Adrenal gland (tissue), 12 donors: Measurements from ENCODE around the gene VPS37C. TPM values are rescaled to one million over a fixed set of nuclear protein-coding genes. Genes with fewer than 3 reads are reported as not detected.
A peak's percentile ranks its signal among the peaks of the same experiment; 100 is the strongest.

ENCODE experiments used
- DNase-seq, 7 donors: peaks; one replicate each; pipeline ENCODE4 v3.0.0-alpha.2; 2019 to 2020
- H3K27ac ChIP-seq, 5 donors: fragments of 200-600 bp; sonication (generic) in 4 of 5; 1 replicate in 3 of 5; 2 replicates in 2 of 5; pipeline versions ENCODE4 v1.5.1 to v1.8.0; 2016 to 2020; ENCODE audit warnings: mild to moderate bottlenecking in 1 of 5
- H3K27me3 ChIP-seq: fragments of 200-600 bp; 2 replicates; pipeline ENCODE4 v1.8.0; 2021
- H3K36me3 ChIP-seq, 2 donors: fragments of 200-600 bp; replicated peaks in 1 of 2; 1 replicate in 1 of 2; 2 replicates in 1 of 2; pipeline versions ENCODE4 v1.5.1 to v1.8.0; 2018 to 2022
- H3K4me1 ChIP-seq, 2 donors: fragments of 200-600 bp; replicated peaks in 1 of 2; 1 replicate in 1 of 2; 2 replicates in 1 of 2; pipeline versions ENCODE4 v1.5.1 to v1.8.0; 2018 to 2021
- H3K4me3 ChIP-seq, 4 donors: fragments of 200-600 bp; sonication (generic) in 3 of 4; one replicate each; pipeline ENCODE4 v1.5.1; 2016 to 2018
- H3K9me3 ChIP-seq, 3 donors: fragments of 200-600 bp; sonication (generic) in 1 of 3; replicated peaks in 1 of 3; 1 replicate in 2 of 3; 2 replicates in 1 of 3; pipeline versions ENCODE4 v1.5.1 to v1.8.0; 2016 to 2021
- CTCF ChIP-seq, 6 experiments: fragments of 450-650 bp in 4 of 6; fragments of 200-600 bp in 2 of 6; sonication (generic) in 1 of 6; IDR thresholded peaks; 1 replicate in 5 of 6; 2 replicates in 1 of 6; pipeline versions ENCODE4 v1.5.1 to v1.8.0; 2016 to 2021; ENCODE audit warnings: antibody characterized with exemption in 6 of 6, mild to moderate bottlenecking in 2 of 6, moderate library complexity in 1 of 6
- POLR2A ChIP-seq, 2 donors: fragments of 450-650 bp; IDR thresholded peaks; one replicate each; pipeline ENCODE4 v1.6.1; 2017; ENCODE audit warnings: antibody characterized with exemption in 2 of 2, mild to moderate bottlenecking in 2 of 2, moderate library complexity in 1 of 2
- WGBS, 4 donors: extraction: QIAGEN DNeasy Blood & Tissue Kit in 2 of 4; methylation state at CpG; one replicate each; pipeline versions ENCODE4 v1.1.5 to v1.1.7; 2013 to 2017; 5-methylcytosine and 5-hydroxymethylcytosine counted together
- intact Hi-C, 2 donors: fragments of 100-400 bp; cut with DNase I; formaldehyde crosslinking; loops; one replicate each; pipeline versions ENCODE4 v1.14.1 to v1.15.0; 2022 to 2023
- polyA plus RNA-seq, 3 donors: library from polyadenylated mRNA; stranded (reverse); fragments of 200-250 nt in 2 of 3; fragments of 350-450 nt in 1 of 3; fragmentation: Illumina TruSeq in 1 of 3; extraction: RNeasy Lipid Tissue Mini Kit (QIAGEN cat#74804) in 1 of 3; gene quantifications; one replicate each; pipeline ENCODE4 v1.2.3, GENCODE V29; 2013 to 2014
- total RNA-seq, 9 donors: library from RNA; depleted of rRNA in 4 of 9; stranded (reverse); fragments of >200 nt in 4 of 9; fragments of 120-200 nt in 1 of 9; fragmentation: NEBNext Ultra II Directional in 1 of 9; extraction: Animal tissue kit (Norgen Biotek cat#: 25700) in 1 of 9; gene quantifications; one replicate each; pipeline versions ENCODE4 v1.1.0 to v1.2.4, GENCODE V29; 2013 to 2023
- donor health status: healthy with polysubstance abuse.
- donor health status: Bipolar disorder and iron deficiency.
- donor health status: DM: yes; HTN: yes; CAD: no.
- donor health status: DM: no; HTN: no; CAD: no.
- donor health status: DM: no; HTN: no; CAD: no.
- donor health status: DM: yes; HTN: yes; CAD: no.

VPS37C gene
- total and polyA plus RNA-seq, 12 donors = 8.6 to 27.9 (median 18.5) TPM

- no peak overlapping the region for H3K4me3 ChIP-seq
- WGBS, 4 donors = 81 to 87% (median 84%) methylated on average over 19 of the region's 19 CpGs
- peaks cover 27 to 68% of the 10 kb centered on the region in 2 donors for H3K4me1 ChIP-seq
- no peaks in the 10 kb centered on the region for H3K36me3 ChIP-seq
- H3K27me3 ChIP-seq = no peaks in the 10 kb centered on the region
- DNase-seq = no peak
- intact Hi-C loops = no loop called here
- H3K9me3 ChIP-seq = no peaks in the 10 kb centered on the region
- no peak overlapping the region for H3K27ac ChIP-seq
- TF ChIP-seq POLR2A (IDR thresholded peaks at IDR 0.05) (no peak), CTCF (IDR thresholded peaks at IDR 0.05) (no peak)
Measured at GRCh38 chr11:61150706-61151544, 10.3 kb downstream of the VPS37C start.

GRCh38 chr11:61149624-61150615 is 11.3 kb downstream of the VPS37C start:
- intact Hi-C loops = no loop called here
- H3K36me3 ChIP-seq = no peaks in the 10 kb centered on the region
- H3K4me3 ChIP-seq = no peak overlapping the region
- H3K9me3 ChIP-seq = no peaks in the 10 kb centered on the region
- no peak for DNase-seq
- H3K27ac ChIP-seq = no peak overlapping the region
- TF ChIP-seq CTCF (IDR thresholded peaks at IDR 0.05) (no peak), POLR2A (IDR thresholded peaks at IDR 0.05) (no peak)
- no peaks in the 10 kb centered on the region for H3K27me3 ChIP-seq
- H3K4me1 ChIP-seq = peaks cover 27 to 68% of the 10 kb centered on the region in 2 donors
- WGBS, 4 donors = 50 to 66% (median 60%) methylated on average over 10 to 13 of the region's 13 CpGs

GRCh38 chr11:61147791-61148620 is 13.2 kb downstream of the VPS37C start:
- Histone ChIP-seq H3K9me3 (no peaks in the 10 kb centered on the region), H3K27ac (peak overlapping the region in 3 of 5 donors; percentile 49 to 82 (median 62)), H3K4me3 (no peak overlapping the region), H3K36me3 (no peaks in the 10 kb centered on the region), H3K27me3 (no peaks in the 10 kb centered on the region), H3K4me1 (peaks cover 24 to 58% of the 10 kb centered on the region in 2 donors)
- intact Hi-C loops = no loop called here
- TF ChIP-seq POLR2A (IDR thresholded peaks at IDR 0.05) (no peak), CTCF (IDR thresholded peaks at IDR 0.05) (no peak)
- no peak for DNase-seq
- 57 to 66% (median 61%) methylated on average over 10 to 11 of the region's 11 CpGs for WGBS, 4 donors
